NCI-H1930 (cell line): ENCODE measurements around the gene QRFPR.
A peak's percentile ranks its signal among the peaks of the same experiment; 100 is the strongest.
"Not testable (repeated sequence)": the region's sequence is repeated elsewhere in the genome, so short reads cannot be mapped to it uniquely, and the experiment has no call there.

Experiments used
- DNase-seq, 2 experiments: peaks; one replicate each; lab custom pipeline; 2025; lab: John Stamatoyannopoulos, UW

Gene QRFPR

DNA sequence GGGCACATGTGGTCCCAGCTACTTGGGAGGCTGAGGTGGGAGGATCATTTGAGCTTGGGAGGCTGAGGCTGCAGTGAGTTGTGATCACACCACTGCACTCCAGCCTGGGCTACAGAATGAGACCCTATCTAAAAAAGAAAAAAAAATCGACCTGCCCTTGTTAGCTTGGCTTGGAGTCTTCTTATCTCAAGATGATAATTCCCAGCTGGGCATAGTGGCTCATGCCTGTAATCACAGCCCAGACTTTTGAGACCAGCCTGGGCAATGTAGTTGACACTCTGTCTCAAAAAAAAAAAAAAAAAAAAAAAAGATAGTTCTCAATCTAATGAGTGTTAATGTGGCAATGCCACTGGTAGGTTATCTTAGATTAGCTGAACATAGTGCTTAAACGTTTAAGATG, 41.0 kb downstream of the QRFPR start:
- no peak for DNase-seq

DNA sequence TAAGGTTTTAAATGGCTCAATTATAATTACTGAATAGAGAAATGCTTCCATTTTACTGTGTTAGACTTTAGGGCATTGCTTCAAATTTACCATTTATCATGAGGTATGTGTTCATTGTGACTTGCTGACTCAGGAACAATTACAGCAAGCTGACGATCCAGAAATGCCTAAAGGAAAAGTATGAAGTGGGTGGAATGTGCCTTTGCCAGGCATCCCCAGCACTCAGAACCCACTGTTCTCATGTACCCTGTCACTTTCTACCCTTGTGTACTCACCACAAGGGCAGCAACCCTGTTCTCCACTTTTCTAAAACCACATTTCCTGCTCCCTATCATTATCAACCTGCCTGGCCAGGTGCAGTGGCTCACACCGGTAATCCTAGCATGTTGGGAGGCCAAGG, 41.5 kb downstream of the QRFPR start:
- no peak for DNase-seq

DNA sequence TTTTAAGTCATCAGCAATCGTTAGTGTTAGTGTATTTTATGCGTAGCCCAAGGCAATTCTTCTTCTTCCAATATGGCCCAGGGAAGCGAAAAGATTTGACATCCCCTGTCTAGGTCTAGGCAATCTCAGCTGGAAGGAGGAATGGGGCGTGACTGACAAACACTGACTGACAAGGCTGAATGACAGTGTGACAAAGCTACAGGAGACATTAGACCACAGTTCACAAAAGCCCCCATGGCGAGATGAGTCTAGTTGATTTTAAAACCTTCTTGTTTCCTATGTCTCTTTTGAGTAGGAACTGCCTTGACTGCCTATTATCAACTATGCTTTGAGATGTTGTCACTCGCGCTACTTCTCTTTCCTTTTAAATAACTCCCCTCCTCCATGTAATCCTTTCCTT, 42.3 kb downstream of the QRFPR start:
- no peak for DNase-seq

DNA sequence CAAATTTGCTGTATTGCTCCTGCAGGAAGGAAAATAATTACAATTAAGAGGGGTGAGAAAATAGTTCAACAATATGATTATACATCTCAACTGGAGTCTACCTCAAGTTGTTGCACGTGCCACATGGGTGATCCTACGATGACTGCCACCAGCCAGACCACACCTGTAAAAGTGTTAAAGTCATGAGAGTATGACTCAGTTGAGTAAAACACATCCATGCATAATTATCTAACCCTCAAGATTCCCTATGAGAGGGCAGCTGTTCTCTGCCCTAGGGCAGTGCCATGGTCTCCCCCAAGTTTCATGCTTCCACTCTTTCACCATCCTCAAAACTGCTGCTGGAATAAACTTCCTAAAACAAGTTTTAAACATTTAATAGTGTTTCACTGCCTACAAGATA, 44.1 kb downstream of the QRFPR start:
- no peak for DNase-seq

- no peak for DNase-seq
These were observed 50.6 kb downstream of the QRFPR start for GRCh38 chr4:121330180-121330665.

DNA sequence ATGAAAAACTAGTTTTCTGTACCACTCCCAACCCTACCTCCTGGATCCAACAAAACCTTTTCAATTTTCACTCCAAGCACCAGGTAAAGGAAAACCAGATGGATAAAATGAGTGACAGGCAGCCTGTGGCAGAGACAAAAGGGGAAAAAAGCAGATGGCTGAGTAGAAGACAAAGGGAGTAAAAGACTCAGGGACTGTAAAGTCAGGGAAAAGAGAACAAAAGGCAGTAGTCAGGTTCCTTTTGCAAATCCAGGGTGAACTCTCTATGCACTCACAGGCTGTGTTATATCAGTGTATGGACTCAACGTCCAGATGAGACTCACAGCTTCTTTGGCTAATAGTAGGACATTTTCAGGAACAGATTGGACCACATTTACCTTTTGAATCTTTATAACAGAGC, 54.2 kb downstream of the QRFPR start:
- DNase-seq = peak in 1 of 2 experiments; percentile 64

DNA sequence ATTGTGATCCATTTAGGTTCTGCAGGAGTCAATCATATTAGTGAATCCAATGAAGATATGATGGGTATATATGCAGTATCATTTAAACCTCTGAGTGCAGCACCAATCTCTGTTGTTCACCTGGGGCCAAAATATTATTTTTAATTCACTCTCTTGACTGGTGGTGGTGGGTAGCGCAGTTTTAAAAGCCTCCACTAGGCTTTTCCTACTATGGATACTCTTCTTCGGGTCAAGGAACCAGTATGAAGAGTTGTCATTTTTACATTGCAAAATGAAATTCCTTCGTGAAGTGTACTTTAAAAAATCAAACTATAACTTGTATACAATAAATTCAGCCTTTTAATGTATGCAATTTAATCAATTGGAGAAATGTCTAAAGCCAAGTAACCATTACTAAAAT, 56.5 kb downstream of the QRFPR start:
- DNase-seq = no peak

DNA sequence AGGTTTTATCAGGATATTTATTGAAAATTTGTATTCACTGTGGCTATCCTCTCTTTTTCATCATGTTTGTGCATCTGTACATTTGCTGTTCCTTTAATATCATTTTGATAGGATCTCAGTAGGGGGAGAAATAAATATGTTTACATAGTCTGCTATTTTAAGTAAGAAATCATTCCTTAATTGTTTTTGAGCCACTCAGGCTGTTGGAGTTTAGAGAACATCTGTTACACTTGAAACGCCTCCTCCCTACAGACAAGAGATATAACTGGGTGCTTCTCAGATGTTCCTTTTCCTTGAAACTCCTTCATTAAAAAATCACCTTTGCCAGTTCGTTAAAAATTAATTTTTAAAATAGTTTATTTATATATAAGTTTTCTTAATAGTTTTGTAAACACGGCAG, 59.4 kb downstream of the QRFPR start:
- DNase-seq = no peak

- DNase-seq = no peak
These were observed 64.7 kb downstream of the QRFPR start for GRCh38 chr4:121316091-121316490.

DNA sequence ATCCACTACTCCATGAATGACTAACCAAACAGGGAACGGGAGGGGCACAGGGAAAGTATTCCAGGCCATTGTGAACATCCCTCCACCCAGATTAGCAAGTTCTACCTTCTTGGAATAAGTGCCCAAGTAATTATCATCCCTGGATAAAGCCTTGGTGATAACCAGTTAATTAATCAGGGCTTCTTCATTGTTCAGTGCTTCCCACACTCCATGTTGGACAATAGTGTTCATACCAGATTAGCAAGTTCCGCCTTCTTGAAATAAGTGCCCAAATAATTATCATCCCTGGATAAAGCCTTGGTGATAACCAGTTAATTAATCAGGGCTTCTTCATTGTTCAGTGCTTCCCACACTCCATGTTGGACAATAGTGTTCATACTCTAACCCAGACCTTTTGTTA, 67.4 kb downstream of the QRFPR start:
- not testable (repeated sequence) for DNase-seq

- no peak for DNase-seq
These were observed 72.0 kb downstream of the QRFPR start for GRCh38 chr4:121308828-121309227.

- no peak for DNase-seq
These were observed 72.5 kb downstream of the QRFPR start for GRCh38 chr4:121308328-121308663.

GRCh38 chr4:121307445-121308327, 73.1 kb downstream of the QRFPR start:
- peak in 1 of 2 experiments; percentile 39 for DNase-seq

DNA sequence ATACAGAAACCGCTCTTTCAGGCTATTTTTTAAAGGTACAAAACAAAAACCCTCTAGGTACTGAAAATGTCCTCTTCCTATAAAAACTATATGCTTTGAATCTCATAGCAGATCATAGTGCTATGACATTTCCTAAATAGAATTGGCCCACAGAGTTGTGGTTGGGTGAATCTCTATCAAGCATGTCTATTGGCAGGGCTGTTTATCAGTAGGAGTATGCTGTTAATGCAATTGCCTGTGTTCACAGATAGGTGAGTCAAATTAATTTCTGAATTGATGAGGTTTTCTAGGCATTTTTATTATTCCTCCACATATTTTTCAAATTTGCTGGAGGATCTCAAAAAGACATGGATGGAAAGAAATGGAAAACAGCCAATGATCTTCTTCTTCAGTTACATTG, 73.9 kb downstream of the QRFPR start:
- DNase-seq = no peak

- no peak for DNase-seq
These were observed 75.9 kb downstream of the QRFPR start for GRCh38 chr4:121304893-121305292.

DNA sequence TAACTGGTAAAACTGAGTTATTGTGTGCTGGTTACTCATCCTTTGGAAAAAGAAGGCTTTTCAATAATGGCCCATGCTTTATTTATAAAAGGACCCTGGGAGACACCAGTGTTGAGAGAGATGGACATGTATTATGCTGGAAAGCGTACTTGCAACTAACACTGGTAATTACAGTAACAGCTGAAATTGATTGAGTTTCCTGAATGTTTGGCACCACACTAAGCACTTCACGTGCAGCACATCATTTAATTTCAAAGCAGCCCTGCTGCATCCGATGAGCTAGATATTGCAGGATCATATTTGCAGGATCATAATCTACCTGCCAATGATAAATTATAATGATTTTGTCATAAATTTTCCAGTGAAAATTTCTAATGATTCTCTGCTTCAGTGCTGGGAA, 81.5 kb downstream of the QRFPR start:
- DNase-seq = no peak

DNA sequence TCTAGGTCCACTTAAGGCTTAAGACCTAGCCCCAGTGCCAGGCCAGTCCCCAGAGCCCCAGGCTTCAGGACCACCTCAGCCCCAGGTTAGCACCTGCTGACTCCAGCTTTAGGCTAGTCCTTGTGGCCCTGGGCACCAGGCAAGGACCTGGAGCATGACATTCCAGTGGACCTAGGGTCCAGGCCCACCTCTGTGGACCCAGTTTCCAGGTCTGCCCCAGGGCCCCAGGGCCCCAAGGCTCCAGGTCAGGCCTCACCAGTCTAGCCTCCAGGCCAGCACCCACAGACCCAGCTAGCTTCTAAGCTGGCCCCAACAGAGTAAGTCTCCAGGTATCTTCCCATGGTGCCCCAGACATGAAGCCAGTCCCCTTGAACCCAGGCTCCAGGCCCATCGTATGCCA, 97.5 kb downstream of the QRFPR start:
- no peak for DNase-seq

DNA sequence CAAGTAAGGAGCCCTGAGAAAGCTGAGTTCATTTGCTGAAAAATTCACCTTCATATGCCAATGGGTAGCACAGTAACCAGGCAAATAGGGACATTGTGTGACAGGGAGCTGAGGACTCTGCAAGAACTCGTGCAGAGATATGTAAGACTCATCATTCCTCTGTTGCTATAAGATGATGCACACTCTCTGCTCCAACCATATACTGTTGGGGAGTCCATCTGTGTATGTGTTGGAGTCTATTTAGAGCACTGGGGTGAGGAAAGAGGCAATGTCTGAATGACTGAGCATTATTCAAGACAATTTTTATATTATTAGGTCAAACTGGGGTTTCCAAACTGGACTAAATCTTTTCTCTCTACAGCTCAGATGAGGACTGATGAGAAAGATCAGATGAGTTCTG, 100.4 kb downstream of the QRFPR start:
- no peak for DNase-seq

DNA sequence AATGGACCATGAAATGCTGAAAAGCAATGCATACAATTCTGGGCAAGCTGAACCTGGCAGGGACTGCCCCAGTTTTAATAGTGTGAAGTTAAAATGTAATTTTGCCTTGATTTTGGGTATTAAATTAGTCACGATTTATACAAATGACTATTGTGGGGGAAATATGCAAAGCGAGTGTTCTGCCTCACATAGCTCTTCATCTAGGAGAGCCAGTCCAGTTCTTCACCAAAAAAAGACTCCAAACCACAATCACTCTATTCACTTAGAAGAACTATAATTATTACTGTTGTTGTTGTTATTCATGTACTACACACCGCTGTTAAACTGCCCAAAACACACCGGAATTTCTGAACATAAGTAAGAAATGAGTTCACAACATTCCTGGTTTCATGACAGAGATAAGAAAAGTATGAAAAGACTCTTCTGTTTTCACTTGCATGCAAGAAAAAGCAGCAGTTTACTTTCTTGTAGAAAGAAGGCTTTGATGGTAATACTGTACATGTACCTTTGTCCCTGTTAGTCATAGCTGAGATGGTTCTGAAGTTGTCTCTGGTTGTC, 101.9 kb downstream of the QRFPR start:
- no peak for DNase-seq
